Measurements from ENCODE around the gene DAGLA. TPM values are rescaled to one million over a fixed set of nuclear protein-coding genes. Genes with fewer than 3 reads are reported as not detected.

The DAGLA gene
- total RNA-seq, 1 experiment from 2014 or later: 10.9 TPM

GRCh38 chr11:61684870-61685616, 4.9 kb downstream of the DAGLA start:
- Histone ChIP-seq H3K36me3 (ENCODE audit: insufficient read depth, low read length, poor library complexity, severe bottlenecking) (no peaks in the 10 kb centered on the region), H3K4me3 (ENCODE audit: low read depth, low read length, poor library complexity, severe bottlenecking) (no peak overlapping the region), H3K27ac (ENCODE audit: low read depth, low read length, poor library complexity, severe bottlenecking) (no peak overlapping the region), H3K9me3 (ENCODE audit: low read depth, low read length, poor library complexity, severe bottlenecking) (no peaks in the 10 kb centered on the region), H3K4me1 (ENCODE audit: insufficient read depth, low read length, poor library complexity, severe bottlenecking) (peaks cover 12% of the 10 kb centered on the region), H3K27me3 (replicated peaks; ENCODE audit: insufficient read depth, low read depth, low read length, poor library complexity) (no peaks in the 10 kb centered on the region)
- DNase-seq (ENCODE audit: low spot score): no peak
- ChIA-PET POLR2A (ENCODE audit: low non-redundant PET) (no interaction called here), CTCF (no interaction called here)
- no TSS peak for BruUV-seq (replicated peaks)
- no peak for TF ChIP-seq EZH2 (IDR thresholded peaks at IDR 0.05; ENCODE audit: borderline replicate concordance, low read depth, low read length, poor library complexity, severe bottlenecking)
- TF ChIP-seq, protein P1, sequence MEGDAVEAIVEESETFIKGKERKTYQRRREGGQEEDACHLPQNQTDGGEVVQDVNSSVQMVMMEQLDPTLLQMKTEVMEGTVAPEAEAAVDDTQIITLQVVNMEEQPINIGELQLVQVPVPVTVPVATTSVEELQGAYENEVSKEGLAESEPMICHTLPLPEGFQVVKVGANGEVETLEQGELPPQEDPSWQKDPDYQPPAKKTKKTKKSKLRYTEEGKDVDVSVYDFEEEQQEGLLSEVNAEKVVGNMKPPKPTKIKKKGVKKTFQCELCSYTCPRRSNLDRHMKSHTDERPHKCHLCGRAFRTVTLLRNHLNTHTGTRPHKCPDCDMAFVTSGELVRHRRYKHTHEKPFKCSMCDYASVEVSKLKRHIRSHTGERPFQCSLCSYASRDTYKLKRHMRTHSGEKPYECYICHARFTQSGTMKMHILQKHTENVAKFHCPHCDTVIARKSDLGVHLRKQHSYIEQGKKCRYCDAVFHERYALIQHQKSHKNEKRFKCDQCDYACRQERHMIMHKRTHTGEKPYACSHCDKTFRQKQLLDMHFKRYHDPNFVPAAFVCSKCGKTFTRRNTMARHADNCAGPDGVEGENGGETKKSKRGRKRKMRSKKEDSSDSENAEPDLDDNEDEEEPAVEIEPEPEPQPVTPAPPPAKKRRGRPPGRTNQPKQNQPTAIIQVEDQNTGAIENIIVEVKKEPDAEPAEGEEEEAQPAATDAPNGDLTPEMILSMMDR (conservative IDR thresholded peaks at IDR 0.05; ENCODE audit: low read depth, low read length): no peak
- intact Hi-C loops (cut with micrococcal nuclease; ENCODE audit: unreplicated experiment): no loop called here

- H3K27me3 ChIP-seq (replicated peaks; ENCODE audit: insufficient read depth, low read depth, low read length, poor library complexity): no peaks in the 10 kb centered on the region
- H3K27ac ChIP-seq (ENCODE audit: low read depth, low read length, poor library complexity, severe bottlenecking): no peak overlapping the region
- CTCF ChIA-PET: no interaction called here
- H3K4me1 ChIP-seq (ENCODE audit: insufficient read depth, low read length, poor library complexity, severe bottlenecking): peaks cover 11% of the 10 kb centered on the region
- no TSS peak for BruUV-seq (replicated peaks)
- H3K4me3 ChIP-seq (ENCODE audit: low read depth, low read length, poor library complexity, severe bottlenecking): no peak overlapping the region
- TF ChIP-seq, protein P1 (conservative IDR thresholded peaks at IDR 0.05; ENCODE audit: low read depth, low read length): no peak
- POLR2A ChIA-PET (ENCODE audit: low non-redundant PET): no interaction called here
- DNase-seq (ENCODE audit: low spot score): no peak
- intact Hi-C loops (cut with micrococcal nuclease; ENCODE audit: unreplicated experiment): no loop called here
- no peaks in the 10 kb centered on the region for H3K36me3 ChIP-seq (ENCODE audit: insufficient read depth, low read length, poor library complexity, severe bottlenecking)
- H3K9me3 ChIP-seq (ENCODE audit: low read depth, low read length, poor library complexity, severe bottlenecking): no peaks in the 10 kb centered on the region
These were observed 5.4 kb downstream of the DAGLA start for GRCh38 chr11:61685617-61685967.

DNA sequence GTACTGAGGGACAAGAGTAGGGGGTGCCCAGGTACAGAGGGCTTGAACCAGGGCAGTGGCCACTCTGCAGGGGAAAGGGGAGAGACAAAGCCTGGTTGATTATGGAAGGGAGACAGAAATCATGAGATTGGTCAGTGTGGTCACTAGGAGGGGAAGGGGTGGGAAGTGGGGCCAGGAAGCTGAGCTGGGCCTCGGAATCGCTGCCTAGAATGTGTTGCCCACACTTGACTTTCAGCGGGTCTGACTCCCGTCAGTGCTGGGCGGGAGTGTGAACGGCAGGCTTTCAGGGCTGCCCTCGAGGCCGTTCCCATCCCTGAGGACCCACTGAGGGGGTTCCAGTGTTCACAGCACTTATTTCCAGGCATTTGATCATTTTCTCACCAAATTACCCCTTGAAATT, 5.9 kb downstream of the DAGLA start:
- no peaks in the 10 kb centered on the region for H3K36me3 ChIP-seq (ENCODE audit: insufficient read depth, low read length, poor library complexity, severe bottlenecking)
- intact Hi-C loops (cut with micrococcal nuclease; ENCODE audit: unreplicated experiment): no loop called here
- DNase-seq (ENCODE audit: low spot score): no peak
- POLR2A ChIA-PET (ENCODE audit: low non-redundant PET): no interaction called here
- H3K4me3 ChIP-seq (ENCODE audit: low read depth, low read length, poor library complexity, severe bottlenecking): no peak overlapping the region
- TF ChIP-seq, protein P1 (conservative IDR thresholded peaks at IDR 0.05; ENCODE audit: low read depth, low read length): no peak
- no peak for TF ChIP-seq EZH2 (IDR thresholded peaks at IDR 0.05; ENCODE audit: borderline replicate concordance, low read depth, low read length, poor library complexity, severe bottlenecking)
- H3K4me1 ChIP-seq (ENCODE audit: insufficient read depth, low read length, poor library complexity, severe bottlenecking): peaks cover 11% of the 10 kb centered on the region
- H3K27me3 ChIP-seq (replicated peaks; ENCODE audit: insufficient read depth, low read depth, low read length, poor library complexity): no peaks in the 10 kb centered on the region
- H3K27ac ChIP-seq (ENCODE audit: low read depth, low read length, poor library complexity, severe bottlenecking): no peak overlapping the region
- BruUV-seq (replicated peaks): no TSS peak
- no peaks in the 10 kb centered on the region for H3K9me3 ChIP-seq (ENCODE audit: low read depth, low read length, poor library complexity, severe bottlenecking)
- CTCF ChIA-PET: no interaction called here
